B cell (primary cell): ENCODE data around the gene HSD17B4.

Source experiments
- CTCF ChIP-seq: fragments of 200-600 bp; IDR thresholded peaks from one replicate; pipeline ENCODE4 v1.8.0; 2022; ENCODE audit warnings: antibody characterized with exemption, mild to moderate bottlenecking
- EZH2 ChIP-seq: IDR thresholded peaks from 2 replicates; pipeline ENCODE4 v1.6.1; 2012; ENCODE audit warnings: borderline replicate concordance, low read depth, mild to moderate bottlenecking, moderate library complexity, low read length; ENCODE audit not compliant: insufficient read depth, poor library complexity, severe bottlenecking

- TF ChIP-seq EZH2 (no peak), CTCF (no peak)
Observed at GRCh38 chr5:119452060-119452372, 281 bp upstream of the HSD17B4 start.
